Kidney (tissue), 14 donors: ENCODE results near the gene FBP2. TPM values are rescaled to one million over a fixed set of nuclear protein-coding genes. Genes with fewer than 3 reads are reported as not detected.

Source experiments
- DNase-seq, 5 donors: peaks; one replicate each; pipeline ENCODE4 v3.0.0-alpha.2; 2013 to 2020
- FAIRE-seq: peaks from 2 replicates; lab custom pipeline; 2012; peaks lifted over from hg19 to GRCh38; lab: Jason Lieb, UNC
- H3K27ac ChIP-seq, 2 donors: one replicate each; pipeline ENCODE4 v1.7.0; 2013; ENCODE audit warnings: low read depth in 2 of 2, low read length in 2 of 2, inconsistent platforms in 1 of 2
- H3K27me3 ChIP-seq: one replicate; pipeline ENCODE4 v1.7.1; 2013; ENCODE audit warnings: low read length, inconsistent platforms; ENCODE audit not compliant: control insufficient read depth, insufficient read depth
- H3K36me3 ChIP-seq, 3 donors: one replicate each; pipeline versions ENCODE4 v1.7.0 to v1.7.1; 2013; ENCODE audit warnings: low read length in 3 of 3, control low read depth in 1 of 3, inconsistent platforms in 1 of 3; ENCODE audit not compliant: insufficient read depth in 3 of 3, control insufficient read depth in 2 of 3
- H3K4me1 ChIP-seq, 3 donors: one replicate each; pipeline versions ENCODE4 v1.7.0 to v1.7.1; 2013; ENCODE audit warnings: low read length in 3 of 3, inconsistent platforms in 1 of 3, low read depth in 1 of 3; ENCODE audit not compliant: control insufficient read depth in 2 of 3, insufficient read depth in 2 of 3
- H3K4me3 ChIP-seq, 3 donors: one replicate each; pipeline versions ENCODE4 v1.7.0 to v1.8.1; 2013; ENCODE audit warnings: low read length in 3 of 3, control low read depth in 1 of 3, inconsistent platforms in 1 of 3
- H3K9ac ChIP-seq, 3 donors: one replicate each; pipeline versions ENCODE4 v1.7.0 to v1.7.1; 2013; ENCODE audit warnings: low read length in 3 of 3, control low read depth in 1 of 3, inconsistent platforms in 1 of 3
- H3K9me3 ChIP-seq, 3 donors: one replicate each; pipeline versions ENCODE4 v1.7.0 to v1.7.1; 2013; ENCODE audit warnings: low read length in 3 of 3, control low read depth in 1 of 3, inconsistent platforms in 1 of 3; ENCODE audit not compliant: control insufficient read depth in 2 of 3, insufficient read depth in 1 of 3
- CTCF ChIP-seq: IDR thresholded peaks from 3 replicates; pipeline ENCODE4 v1.5.1; 2012; ENCODE audit warnings: mild to moderate bottlenecking, moderate library complexity, borderline replicate concordance; ENCODE audit not compliant: insufficient read depth; ENCODE audit errors: extremely low read depth
- intact Hi-C: fragments of 100-400 bp; cut with DNase I; formaldehyde crosslinking; loops from one replicate; pipeline ENCODE4 v1.11.1; 2022
- polyA plus RNA-seq: library from polyadenylated mRNA; stranded (reverse); fragments of 350-450 nt; fragmentation: Illumina TruSeq; extraction: RNeasy Lipid Tissue Mini Kit (QIAGEN cat#74804); gene quantifications from one replicate; pipeline ENCODE4 v1.2.3, GENCODE V29; 2014; ENCODE audit warnings: low read depth, low replicate concordance; ENCODE audit not compliant: insufficient read depth
- total RNA-seq: library from RNA; stranded (reverse); fragmentation: NEBNext Ultra II Directional; extraction: Animal tissue kit (Norgen Biotek cat#: 25700); gene quantifications from one replicate; pipeline ENCODE4 v1.2.1, GENCODE V29; 2021
- donor health status: control.
- donor health status: control.
- donor health status: control.
- donor health status: control.
- donor health status: control.
- donor health status: DM: yes; HTN: yes; CAD: no.
- donor health status: Normal renal cell carcinoma (clear cell type).

The FBP2 gene
- total and polyA plus RNA-seq, 2 donors from 2014 or later = not detected

DNA sequence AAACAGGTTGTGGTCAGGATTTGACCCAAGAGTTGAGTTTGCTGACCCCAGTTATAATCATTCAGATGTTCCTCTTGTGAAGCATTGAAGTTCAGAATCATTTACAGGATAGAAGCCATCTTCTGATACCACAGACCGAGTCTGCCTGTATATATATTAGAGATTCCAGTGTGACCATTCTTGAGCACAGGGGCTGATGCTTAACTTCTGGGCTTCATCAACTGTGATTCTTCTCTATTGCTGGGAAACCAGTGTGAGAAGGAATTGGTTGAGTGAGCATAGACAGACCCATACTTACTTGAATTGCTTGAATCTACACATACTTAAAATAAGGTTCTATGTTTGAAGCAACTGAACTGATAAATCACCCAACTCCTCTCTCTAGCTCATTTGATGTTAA lies 66.7 kb downstream of the FBP2 start:
- FAIRE-seq = no peak
- Histone ChIP-seq H3K4me1 (no peaks in the 10 kb centered on the region), H3K9me3 (no peaks in the 10 kb centered on the region), H3K27ac (no peak overlapping the region), H3K36me3 (no peaks in the 10 kb centered on the region), H3K27me3 (no peaks in the 10 kb centered on the region), H3K9ac (no peak overlapping the region), H3K4me3 (no peak overlapping the region)
- TF ChIP-seq CTCF = no peak
- no peak for DNase-seq
- intact Hi-C loops = no loop called here

GRCh38 chr9:94526271-94526670 lies 67.4 kb downstream of the FBP2 start:
- FAIRE-seq (no peak), DNase-seq (no peak)
- Histone ChIP-seq H3K9ac (no peak overlapping the region), H3K27me3 (no peaks in the 10 kb centered on the region), H3K36me3 (no peaks in the 10 kb centered on the region), H3K27ac (no peak overlapping the region), H3K9me3 (no peaks in the 10 kb centered on the region), H3K4me1 (no peaks in the 10 kb centered on the region), H3K4me3 (no peak overlapping the region)
- no peak for TF ChIP-seq CTCF
- intact Hi-C loops = no loop called here

- intact Hi-C loops = no loop called here
- no peak for TF ChIP-seq CTCF
- no peak for FAIRE-seq
- H3K36me3 ChIP-seq = no peaks in the 10 kb centered on the region
- H3K9ac ChIP-seq = no peak overlapping the region
- no peaks in the 10 kb centered on the region for H3K9me3 ChIP-seq
- H3K4me3 ChIP-seq = no peak overlapping the region
- no peak for DNase-seq
- H3K27me3 ChIP-seq = no peaks in the 10 kb centered on the region
- H3K27ac ChIP-seq = no peak overlapping the region
- no peaks in the 10 kb centered on the region for H3K4me1 ChIP-seq
Observed at GRCh38 chr9:94525396-94526035, 68.1 kb downstream of the FBP2 start.

GRCh38 chr9:94517254-94517653 lies 76.4 kb downstream of the FBP2 start:
- Histone ChIP-seq H3K4me3 (no peak overlapping the region), H3K27ac (no peak overlapping the region), H3K27me3 (no peaks in the 10 kb centered on the region), H3K36me3 (no peaks in the 10 kb centered on the region), H3K9me3 (no peaks in the 10 kb centered on the region), H3K9ac (no peak overlapping the region), H3K4me1 (peaks cover 0 to 3% (median 0%) of the 10 kb centered on the region in 3 donors)
- DNase-seq (no peak), FAIRE-seq (no peak)
- intact Hi-C loops = no loop called here
- TF ChIP-seq CTCF = no peak
